Mesenchymal stem cell (in vitro differentiated cells and primary cell): Measurements from ENCODE around the gene TOB1.

Experiments used
- DNase-seq: peaks from one replicate; pipeline ENCODE4 v3.0.0-alpha.2; 2013
- H2AFZ ChIP-seq: one replicate; pipeline ENCODE4 v1.6.1; 2013; ENCODE audit warnings: low read depth, mild to moderate bottlenecking, control low read depth, inconsistent platforms, low read length, moderate library complexity
- H2AK5ac ChIP-seq: 2 replicates; pipeline ENCODE4 v1.6.1; 2013; ENCODE audit warnings: low read length, moderate library complexity, mild to moderate bottlenecking, inconsistent platforms; ENCODE audit not compliant: severe bottlenecking
- H2BK120ac ChIP-seq: one replicate; pipeline ENCODE4 v1.6.1; 2013; ENCODE audit warnings: low read depth, mild to moderate bottlenecking, inconsistent platforms, low read length, moderate library complexity
- H2BK12ac ChIP-seq, 2 experiments: one replicate each; pipeline ENCODE4 v1.6.1; 2013; ENCODE audit warnings: inconsistent platforms in 2 of 2, low read length in 2 of 2, mild to moderate bottlenecking in 2 of 2, moderate library complexity in 2 of 2, control low read depth in 1 of 2
- H2BK15ac ChIP-seq: one replicate; pipeline ENCODE4 v1.6.1; 2013; ENCODE audit warnings: mild to moderate bottlenecking, low read depth, inconsistent platforms; ENCODE audit not compliant: poor library complexity, severe bottlenecking
- H2BK5ac ChIP-seq: 2 replicates; pipeline ENCODE4 v1.6.1; 2013; ENCODE audit warnings: low read depth, mild to moderate bottlenecking, low read length, control low read depth, inconsistent platforms; ENCODE audit not compliant: poor library complexity, severe bottlenecking
- H3K14ac ChIP-seq, 2 experiments: one replicate each; pipeline ENCODE4 v1.6.1; 2013; ENCODE audit warnings: inconsistent platforms in 2 of 2, low read length in 2 of 2, control low read depth in 1 of 2, mild to moderate bottlenecking in 1 of 2, moderate library complexity in 1 of 2
- H3K18ac ChIP-seq, 2 experiments: one replicate each; pipeline ENCODE4 v1.6.1; 2013; ENCODE audit warnings: inconsistent platforms in 2 of 2, low read length in 2 of 2, control low read depth in 1 of 2, low read depth in 1 of 2, mild to moderate bottlenecking in 1 of 2
- H3K23ac ChIP-seq, 2 experiments: one replicate each; pipeline ENCODE4 v1.6.1; 2013; ENCODE audit warnings: inconsistent platforms in 2 of 2, low read length in 2 of 2, mild to moderate bottlenecking in 2 of 2, moderate library complexity in 2 of 2, control low read depth in 1 of 2
- H3K27ac ChIP-seq: 2 replicates; pipeline ENCODE4 v1.5.1; 2013; ENCODE audit warnings: mild to moderate bottlenecking, moderate library complexity, low read length, control low read depth, inconsistent platforms; ENCODE audit not compliant: poor library complexity, severe bottlenecking
- H3K27me3 ChIP-seq, 2 experiments: 2 replicates each; pipeline versions ENCODE4 v1.6.1 to v1.7.0; 2013; ENCODE audit warnings: low read length in 2 of 2, mild to moderate bottlenecking in 2 of 2, moderate library complexity in 2 of 2, control low read depth in 1 of 2, inconsistent platforms in 1 of 2; ENCODE audit not compliant: control insufficient read depth in 1 of 2, insufficient read depth in 1 of 2
- H3K36me3 ChIP-seq, 2 experiments: 2 replicates each; pipeline versions ENCODE4 v1.6.1 to v1.7.0; 2013; ENCODE audit warnings: low read length in 2 of 2, control low read depth in 1 of 2, inconsistent platforms in 1 of 2, low read depth in 1 of 2, mild to moderate bottlenecking in 1 of 2; ENCODE audit not compliant: insufficient read depth in 2 of 2, control insufficient read depth in 1 of 2
- H3K4ac ChIP-seq, 2 experiments: one replicate each; pipeline ENCODE4 v1.6.1; 2013; ENCODE audit warnings: inconsistent platforms in 2 of 2, low read length in 2 of 2, mild to moderate bottlenecking in 2 of 2, moderate library complexity in 2 of 2, control low read depth in 1 of 2, low read depth in 1 of 2
- H3K4me1 ChIP-seq: 2 replicates; pipeline ENCODE4 v1.6.1; 2013; ENCODE audit warnings: low read depth, low read length, control low read depth; ENCODE audit not compliant: control insufficient read depth, insufficient read depth
- H3K4me2 ChIP-seq: 2 replicates; pipeline ENCODE4 v1.6.1; 2013; ENCODE audit warnings: low read length, mild to moderate bottlenecking, inconsistent platforms; ENCODE audit not compliant: poor library complexity, severe bottlenecking
- H3K4me3 ChIP-seq, 2 experiments: 2 replicates each; pipeline versions ENCODE4 v1.5.1 to v1.7.0; 2013; ENCODE audit warnings: low read length in 2 of 2, mild to moderate bottlenecking in 2 of 2, control low read depth in 1 of 2, low read depth in 1 of 2; ENCODE audit not compliant: insufficient read depth in 1 of 2
- H3K79me1 ChIP-seq: replicated peaks from 2 replicates; pipeline ENCODE4 v1.6.1; 2013; ENCODE audit warnings: mild to moderate bottlenecking, control low read depth, low read length, inconsistent platforms; ENCODE audit not compliant: poor library complexity, severe bottlenecking
- H3K9ac ChIP-seq: 2 replicates; pipeline ENCODE4 v1.7.0; 2013; ENCODE audit warnings: mild to moderate bottlenecking, low read length, moderate library complexity
- H3K9me3 ChIP-seq: 2 replicates; pipeline ENCODE4 v1.7.0; 2013; ENCODE audit warnings: mild to moderate bottlenecking, low read length; ENCODE audit not compliant: control insufficient read depth
- H4K8ac ChIP-seq: one replicate; pipeline ENCODE4 v1.6.1; 2013; ENCODE audit warnings: inconsistent platforms, mild to moderate bottlenecking, low read length, moderate library complexity
- H4K91ac ChIP-seq: one replicate; pipeline ENCODE4 v1.6.1; 2013; ENCODE audit warnings: mild to moderate bottlenecking, low read length, inconsistent platforms
- WGBS: methylation state at CpG from one replicate; pipeline ENCODE4 v1.1.7; 2013; ENCODE audit warnings: mixed read lengths; 5-methylcytosine and 5-hydroxymethylcytosine counted together

TOB1 gene

GRCh38 chr17:50863931-50864330 is 2.2 kb downstream of the TOB1 start:
- no peak overlapping the region for H3K27ac ChIP-seq
- no peak overlapping the region for H2AK5ac ChIP-seq
- no peak overlapping the region for H2BK5ac ChIP-seq
- no peaks in the 10 kb centered on the region for H3K9me3 ChIP-seq
- peak overlapping the region; percentile 94 for H3K9ac ChIP-seq
- no peak overlapping the region for H4K8ac ChIP-seq
- H2BK12ac ChIP-seq: no peak overlapping the region
- H3K4me1 ChIP-seq: peaks cover 4% of the 10 kb centered on the region
- no CpG with 5 or more reads among the region's 3 CpGs for WGBS
- H2BK120ac ChIP-seq: no peak overlapping the region
- H2BK15ac ChIP-seq: no peak overlapping the region
- H3K4me3 ChIP-seq: peak overlapping the region in 1 of 2 experiments; percentile 86
- peaks cover 6 to 33% of the 10 kb centered on the region in 2 experiments for H3K36me3 ChIP-seq
- H3K23ac ChIP-seq: no peak overlapping the region
- no peak overlapping the region for H3K4me2 ChIP-seq
- H3K18ac ChIP-seq: no peak overlapping the region
- no peak for DNase-seq
- H3K79me1 ChIP-seq: peaks cover 2% of the 10 kb centered on the region
- H4K91ac ChIP-seq: no peak overlapping the region
- H3K14ac ChIP-seq: no peak overlapping the region
- no peak overlapping the region for H3K4ac ChIP-seq
- no peak overlapping the region for H2AFZ ChIP-seq
- H3K27me3 ChIP-seq: no peaks in the 10 kb centered on the region

- peak overlapping the region; percentile 94 for H3K9ac ChIP-seq
- peaks cover 4% of the 10 kb centered on the region for H3K4me1 ChIP-seq
- no peak overlapping the region for H3K14ac ChIP-seq
- no peak overlapping the region for H2BK15ac ChIP-seq
- no peak overlapping the region for H3K23ac ChIP-seq
- H4K8ac ChIP-seq: no peak overlapping the region
- no peak overlapping the region for H2BK120ac ChIP-seq
- H3K79me1 ChIP-seq: peaks cover 2% of the 10 kb centered on the region
- no peak overlapping the region for H3K18ac ChIP-seq
- peak overlapping the region in 1 of 2 experiments; percentile 86 for H3K4me3 ChIP-seq
- peaks cover 6 to 33% of the 10 kb centered on the region in 2 experiments for H3K36me3 ChIP-seq
- no peak overlapping the region for H2BK5ac ChIP-seq
- no peak overlapping the region for H2AK5ac ChIP-seq
- H2AFZ ChIP-seq: no peak overlapping the region
- H3K9me3 ChIP-seq: no peaks in the 10 kb centered on the region
- no peak overlapping the region for H3K4ac ChIP-seq
- no peak overlapping the region for H3K27ac ChIP-seq
- peak; percentile 53 for DNase-seq
- 91% methylated on average over 10 of the region's 11 CpGs for WGBS
- peak overlapping the region; percentile 51 for H3K4me2 ChIP-seq
- H3K27me3 ChIP-seq: no peaks in the 10 kb centered on the region
- H2BK12ac ChIP-seq: no peak overlapping the region
- no peak overlapping the region for H4K91ac ChIP-seq
Measured at GRCh38 chr17:50863221-50863843, 2.8 kb downstream of the TOB1 start.

GRCh38 chr17:50861822-50862528 is 4.2 kb downstream of the TOB1 start:
- no peak overlapping the region for H3K18ac ChIP-seq

GRCh38 chr17:50861334-50861676 is 4.8 kb downstream of the TOB1 start:
- H2AFZ ChIP-seq: no peak overlapping the region
- no peak overlapping the region for H3K14ac ChIP-seq

More at GRCh38 chr17:50861822-50862528, 4.2 kb downstream of the TOB1 start:
- H2BK5ac ChIP-seq: no peak overlapping the region
- peaks cover 6 to 33% of the 10 kb centered on the region in 2 experiments for H3K36me3 ChIP-seq
- H2BK12ac ChIP-seq: no peak overlapping the region
- H3K4me1 ChIP-seq: peaks cover 4% of the 10 kb centered on the region
- WGBS: 100% methylated on average over 5 of the region's 7 CpGs
- H4K8ac ChIP-seq: no peak overlapping the region
- peak overlapping the region in 1 of 2 experiments; percentile 86 for H3K4me3 ChIP-seq
- H3K27ac ChIP-seq: no peak overlapping the region
- H2AFZ ChIP-seq: no peak overlapping the region
- no peak overlapping the region for H2AK5ac ChIP-seq
- no peak for DNase-seq
- H3K9ac ChIP-seq: peak overlapping the region; percentile 94
- H2BK120ac ChIP-seq: no peak overlapping the region
- H3K23ac ChIP-seq: no peak overlapping the region
- H3K27me3 ChIP-seq: no peaks in the 10 kb centered on the region
- H3K4me2 ChIP-seq: no peak overlapping the region
- H4K91ac ChIP-seq: no peak overlapping the region
- no peak overlapping the region for H3K14ac ChIP-seq
- H2BK15ac ChIP-seq: no peak overlapping the region
- peaks cover 2% of the 10 kb centered on the region for H3K79me1 ChIP-seq
- no peak overlapping the region for H3K4ac ChIP-seq
- no peaks in the 10 kb centered on the region for H3K9me3 ChIP-seq

More at GRCh38 chr17:50861334-50861676, 4.8 kb downstream of the TOB1 start:
- Histone ChIP-seq H3K4me3 (no peak overlapping the region), H2BK120ac (no peak overlapping the region), H3K9ac (no peak overlapping the region), H4K91ac (no peak overlapping the region), H3K27ac (no peak overlapping the region), H3K23ac (no peak overlapping the region), H2AK5ac (no peak overlapping the region), H3K27me3 (no peaks in the 10 kb centered on the region), H4K8ac (no peak overlapping the region), H3K4me1 (peaks cover 4% of the 10 kb centered on the region), H3K4ac (no peak overlapping the region), H2BK5ac (no peak overlapping the region), H3K18ac (no peak overlapping the region), H3K9me3 (no peaks in the 10 kb centered on the region), H3K79me1 (peaks cover 2% of the 10 kb centered on the region), H3K4me2 (no peak overlapping the region), H2BK12ac (no peak overlapping the region), H3K36me3 (peaks cover 6 to 33% of the 10 kb centered on the region in 2 experiments), H2BK15ac (no peak overlapping the region)
- 99% methylated on average over 2 of the region's 2 CpGs for WGBS
- DNase-seq: no peak
